Measurements from ENCODE around the gene KLHL18. TPM values are rescaled to one million over a fixed set of nuclear protein-coding genes. Genes with fewer than 3 reads are reported as not detected.

Gene KLHL18
- total RNA-seq, 4 donors from 2014 or later = 10.4 to 18.1 (median 16.5) TPM

DNA sequence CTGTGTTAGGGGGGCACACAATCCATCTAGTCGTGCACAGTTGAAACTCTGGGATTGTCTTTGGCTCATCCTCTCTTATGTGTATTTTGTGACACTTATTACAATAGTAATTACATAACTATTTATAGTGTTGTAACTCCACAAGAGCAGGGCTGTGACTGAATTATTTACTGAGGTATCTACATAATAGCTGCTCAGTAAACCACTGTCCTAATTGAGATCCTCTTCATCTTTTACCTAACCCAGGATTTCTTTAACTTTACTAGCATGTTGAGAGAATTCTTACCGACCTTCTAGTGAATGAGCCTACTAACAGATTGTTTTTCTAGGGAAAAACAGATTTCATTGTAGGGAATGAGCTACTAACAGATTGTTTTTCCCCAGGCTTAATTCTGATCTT, 11.1 kb downstream of the KLHL18 start:
- TF ChIP-seq EP300 (IDR thresholded peaks at IDR 0.05) (no peak), POLR2AphosphoS5 (IDR thresholded peaks at IDR 0.05) (no peak), POLR2A (IDR thresholded peaks at IDR 0.05; ENCODE audit: low read depth) (no peak)
- TF ChIP-seq, protein P1, sequence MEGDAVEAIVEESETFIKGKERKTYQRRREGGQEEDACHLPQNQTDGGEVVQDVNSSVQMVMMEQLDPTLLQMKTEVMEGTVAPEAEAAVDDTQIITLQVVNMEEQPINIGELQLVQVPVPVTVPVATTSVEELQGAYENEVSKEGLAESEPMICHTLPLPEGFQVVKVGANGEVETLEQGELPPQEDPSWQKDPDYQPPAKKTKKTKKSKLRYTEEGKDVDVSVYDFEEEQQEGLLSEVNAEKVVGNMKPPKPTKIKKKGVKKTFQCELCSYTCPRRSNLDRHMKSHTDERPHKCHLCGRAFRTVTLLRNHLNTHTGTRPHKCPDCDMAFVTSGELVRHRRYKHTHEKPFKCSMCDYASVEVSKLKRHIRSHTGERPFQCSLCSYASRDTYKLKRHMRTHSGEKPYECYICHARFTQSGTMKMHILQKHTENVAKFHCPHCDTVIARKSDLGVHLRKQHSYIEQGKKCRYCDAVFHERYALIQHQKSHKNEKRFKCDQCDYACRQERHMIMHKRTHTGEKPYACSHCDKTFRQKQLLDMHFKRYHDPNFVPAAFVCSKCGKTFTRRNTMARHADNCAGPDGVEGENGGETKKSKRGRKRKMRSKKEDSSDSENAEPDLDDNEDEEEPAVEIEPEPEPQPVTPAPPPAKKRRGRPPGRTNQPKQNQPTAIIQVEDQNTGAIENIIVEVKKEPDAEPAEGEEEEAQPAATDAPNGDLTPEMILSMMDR (IDR thresholded peaks at IDR 0.05) = no peak
- intact Hi-C loops (cut with DNase I) = no loop called here
- H3K4me3 ChIP-seq = no peak overlapping the region
- no peaks in the 10 kb centered on the region for H3K9me3 ChIP-seq
- H3K4me1 ChIP-seq = peaks cover 6 to 57% (median 20%) of the 10 kb centered on the region in 4 donors
- no peak overlapping the region for H3K27ac ChIP-seq (replicated peaks in 1 of 4)
- no peaks in the 10 kb centered on the region for H3K27me3 ChIP-seq
- DNase-seq (ENCODE audit: extremely low spot score) = no peak
- H3K36me3 ChIP-seq = peaks cover 0 to 37% (median 3%) of the 10 kb centered on the region in 4 donors
- WGBS = 95% methylated on average over 2 of the region's 2 CpGs

DNA sequence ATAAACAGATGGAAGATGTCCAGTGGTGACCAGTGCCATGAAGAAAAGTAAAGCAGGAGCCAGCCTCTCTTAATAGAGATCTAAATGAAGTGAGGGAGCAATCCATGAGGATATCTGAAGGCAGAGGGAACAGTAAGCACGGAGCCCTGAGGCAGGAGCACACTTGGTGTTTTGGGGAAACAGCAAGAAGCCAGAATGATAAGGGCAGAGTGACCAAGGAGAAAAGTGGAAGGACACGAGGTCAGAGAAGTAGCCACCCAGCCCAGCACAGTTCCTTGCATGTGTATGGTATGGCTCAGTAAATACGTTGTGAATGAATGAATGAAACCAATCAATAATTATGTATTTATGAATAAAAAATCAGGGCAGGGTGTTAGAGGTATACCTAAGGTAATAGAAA, 11.6 kb downstream of the KLHL18 start:
- Histone ChIP-seq H3K4me1 (peaks cover 6 to 57% (median 20%) of the 10 kb centered on the region in 4 donors), H3K9me3 (no peaks in the 10 kb centered on the region), H3K36me3 (peaks cover 0 to 32% (median 3%) of the 10 kb centered on the region in 4 donors), H3K27ac (replicated peaks in 1 of 4) (no peak overlapping the region), H3K4me3 (no peak overlapping the region), H3K27me3 (no peaks in the 10 kb centered on the region)
- WGBS = 86% methylated on average over 3 of the region's 3 CpGs
- TF ChIP-seq POLR2AphosphoS5 (IDR thresholded peaks at IDR 0.05) (no peak), EP300 (IDR thresholded peaks at IDR 0.05) (no peak), POLR2A (IDR thresholded peaks at IDR 0.05; ENCODE audit: low read depth) (no peak)
- TF ChIP-seq, protein P1 (IDR thresholded peaks at IDR 0.05) = no peak
- intact Hi-C loops (cut with DNase I) = no loop called here
- DNase-seq (ENCODE audit: extremely low spot score) = no peak

GRCh38 chr3:47295322-47295721, 12.6 kb downstream of the KLHL18 start:
- H3K9me3 ChIP-seq = no peaks in the 10 kb centered on the region
- 87% methylated on average over 2 of the region's 2 CpGs for WGBS
- peaks cover 0 to 22% (median 0%) of the 10 kb centered on the region in 4 donors for H3K36me3 ChIP-seq
- no peak overlapping the region for H3K4me3 ChIP-seq
- H3K4me1 ChIP-seq = peaks cover 6 to 57% (median 20%) of the 10 kb centered on the region in 4 donors
- no peak for TF ChIP-seq POLR2A (IDR thresholded peaks at IDR 0.05; ENCODE audit: low read depth)
- TF ChIP-seq, protein P1 (IDR thresholded peaks at IDR 0.05) = no peak
- no peak for TF ChIP-seq EP300 (IDR thresholded peaks at IDR 0.05)
- TF ChIP-seq POLR2AphosphoS5 (IDR thresholded peaks at IDR 0.05) = no peak
- intact Hi-C loops (cut with DNase I) = no loop called here
- H3K27me3 ChIP-seq = no peaks in the 10 kb centered on the region
- no peak overlapping the region for H3K27ac ChIP-seq (replicated peaks in 1 of 4)
- DNase-seq (ENCODE audit: extremely low spot score) = no peak

DNA sequence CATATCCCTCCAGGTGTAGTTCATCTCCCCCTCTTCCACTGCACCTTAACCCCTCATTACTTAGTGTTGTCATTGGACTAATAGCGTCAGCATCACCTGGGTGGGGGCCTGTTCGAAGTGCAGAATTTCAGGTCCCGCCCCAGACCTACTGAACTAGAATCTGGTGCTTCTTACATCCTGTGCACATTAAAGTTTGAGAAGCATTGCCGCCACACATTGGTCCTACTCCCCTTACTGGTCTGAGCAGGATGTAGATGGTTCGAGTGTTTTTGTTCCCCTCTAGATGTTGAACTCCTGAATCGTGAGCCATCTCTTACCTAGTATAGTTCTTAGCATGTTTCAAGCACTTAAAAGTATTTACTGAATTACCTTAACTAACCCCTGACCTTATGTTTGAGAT, 13.2 kb downstream of the KLHL18 start:
- TF ChIP-seq POLR2A (IDR thresholded peaks at IDR 0.05; ENCODE audit: low read depth) = no peak
- TF ChIP-seq EP300 (IDR thresholded peaks at IDR 0.05) = no peak
- TF ChIP-seq, protein P1 (IDR thresholded peaks at IDR 0.05) = no peak
- TF ChIP-seq POLR2AphosphoS5 (IDR thresholded peaks at IDR 0.05) = no peak
- intact Hi-C loops (cut with DNase I) = no loop called here
- Histone ChIP-seq H3K27me3 (no peaks in the 10 kb centered on the region), H3K4me1 (peaks cover 6 to 56% (median 20%) of the 10 kb centered on the region in 4 donors), H3K4me3 (no peak overlapping the region), H3K36me3 (peaks cover 0 to 16% (median 0%) of the 10 kb centered on the region in 4 donors), H3K27ac (replicated peaks in 1 of 4) (no peak overlapping the region), H3K9me3 (no peaks in the 10 kb centered on the region)
- WGBS = 91% methylated on average over 6 of the region's 6 CpGs
- no peak for DNase-seq (ENCODE audit: extremely low spot score)

All from esophagus muscularis mucosa (tissue), 4 donors.